ENCODE measurements around the gene C2orf68.

C2orf68 gene

DNA sequence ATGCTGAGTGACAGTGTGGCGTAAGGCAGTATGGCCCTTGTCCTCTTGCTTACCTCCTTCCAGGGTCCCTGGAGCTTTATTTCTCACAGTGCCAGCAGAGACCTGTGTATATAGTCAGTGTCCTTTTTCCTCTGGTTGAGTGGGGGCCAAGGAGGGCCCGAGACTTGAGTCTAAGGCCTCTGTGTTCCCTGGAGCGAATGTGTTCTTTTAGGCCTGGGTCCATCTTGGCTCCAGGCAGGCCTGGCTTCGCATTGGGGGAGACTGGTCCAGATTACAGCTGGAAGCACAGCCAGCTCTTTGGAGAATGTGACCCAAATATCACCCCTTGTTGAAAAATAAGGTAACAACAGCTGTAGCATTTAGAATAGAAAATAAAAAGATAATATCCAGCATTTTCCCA lies 22.7 kb downstream of the C2orf68 start:
- no peak for DNase-seq (ENCODE audit: low read depth, low spot score)
- TF ChIP-seq, protein P1, sequence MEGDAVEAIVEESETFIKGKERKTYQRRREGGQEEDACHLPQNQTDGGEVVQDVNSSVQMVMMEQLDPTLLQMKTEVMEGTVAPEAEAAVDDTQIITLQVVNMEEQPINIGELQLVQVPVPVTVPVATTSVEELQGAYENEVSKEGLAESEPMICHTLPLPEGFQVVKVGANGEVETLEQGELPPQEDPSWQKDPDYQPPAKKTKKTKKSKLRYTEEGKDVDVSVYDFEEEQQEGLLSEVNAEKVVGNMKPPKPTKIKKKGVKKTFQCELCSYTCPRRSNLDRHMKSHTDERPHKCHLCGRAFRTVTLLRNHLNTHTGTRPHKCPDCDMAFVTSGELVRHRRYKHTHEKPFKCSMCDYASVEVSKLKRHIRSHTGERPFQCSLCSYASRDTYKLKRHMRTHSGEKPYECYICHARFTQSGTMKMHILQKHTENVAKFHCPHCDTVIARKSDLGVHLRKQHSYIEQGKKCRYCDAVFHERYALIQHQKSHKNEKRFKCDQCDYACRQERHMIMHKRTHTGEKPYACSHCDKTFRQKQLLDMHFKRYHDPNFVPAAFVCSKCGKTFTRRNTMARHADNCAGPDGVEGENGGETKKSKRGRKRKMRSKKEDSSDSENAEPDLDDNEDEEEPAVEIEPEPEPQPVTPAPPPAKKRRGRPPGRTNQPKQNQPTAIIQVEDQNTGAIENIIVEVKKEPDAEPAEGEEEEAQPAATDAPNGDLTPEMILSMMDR (IDR thresholded peaks at IDR 0.05; ENCODE audit: insufficient read depth, low read length, missing control alignments) = no peak
- no peak overlapping the region for H3K4me3 ChIP-seq (ENCODE audit: low read depth, low read length)
- POLR2A ChIA-PET = interaction anchor here (1.1 to 3.2 kb wide), 2 partner anchors 12 to 28 kb away, joined by 3 to 15 read pairs; partner anchors contain the start of genes GGCX and TMEM150A
- CTCF ChIA-PET = interaction anchor here (1.4 kb wide), 1 partner anchor 38 kb away, joined by 3 read pairs; no protein-coding TSS in a partner anchor

DNA sequence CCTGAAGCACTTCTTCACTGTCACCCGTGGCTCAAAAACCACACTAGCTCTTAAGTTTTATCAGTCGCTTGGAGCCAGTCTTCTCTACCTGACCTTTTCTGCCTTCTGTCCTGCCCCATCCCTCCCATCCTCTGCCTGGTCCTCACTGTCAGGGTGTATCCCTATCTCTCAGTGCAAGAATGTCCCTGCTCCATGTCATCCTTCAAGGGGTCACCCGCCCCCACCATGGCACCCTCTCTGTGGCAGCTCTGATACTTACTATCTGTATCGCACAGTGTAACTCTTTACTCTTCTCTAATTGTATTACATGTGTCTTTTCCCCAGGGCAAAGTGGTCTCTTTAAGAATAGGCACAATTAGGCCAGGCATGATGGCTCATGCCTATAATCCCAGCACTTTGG lies 23.2 kb downstream of the C2orf68 start:
- CTCF ChIA-PET = interaction anchor here (1.4 to 1.6 kb wide), 2 partner anchors 36 to 38 kb away, joined by 3 to 4 read pairs; no protein-coding TSS in a partner anchor
- no peak for DNase-seq (ENCODE audit: low read depth, low spot score)
- H3K4me3 ChIP-seq (ENCODE audit: low read depth, low read length) = no peak overlapping the region
- POLR2A ChIA-PET = interaction anchor here (1.1 to 3.2 kb wide), 2 partner anchors 13 to 27 kb away, joined by 3 to 15 read pairs; partner anchors contain the start of genes GGCX and TMEM150A
- TF ChIP-seq, protein P1 (IDR thresholded peaks at IDR 0.05; ENCODE audit: insufficient read depth, low read length, missing control alignments) = no peak

DNA sequence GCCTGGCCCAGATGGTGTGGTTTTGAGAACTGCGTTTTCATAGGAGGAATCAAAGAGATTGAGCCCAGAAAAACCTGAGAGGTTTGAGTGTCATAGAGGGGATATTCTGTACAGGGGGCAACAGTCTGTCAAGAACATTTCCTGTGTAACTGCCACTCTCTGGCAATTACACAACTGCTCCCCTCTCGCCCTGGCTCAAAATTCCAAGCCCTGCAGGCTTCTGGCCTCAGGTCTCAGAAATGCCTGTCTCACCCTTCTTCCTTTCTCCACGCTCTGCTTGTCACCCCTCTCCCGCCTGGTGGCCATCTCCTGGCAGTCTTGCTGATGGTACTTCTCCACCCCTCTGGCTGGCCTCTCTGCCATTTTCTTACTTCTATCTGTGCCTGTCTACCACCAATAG lies 23.6 kb downstream of the C2orf68 start:
- ChIA-PET CTCF (interaction anchor here (1.4 to 1.6 kb wide), 2 partner anchors 36 to 37 kb away, joined by 3 to 4 read pairs; no protein-coding TSS in a partner anchor), POLR2A (interaction anchor here (1.1 to 1.5 kb wide), 2 partner anchors 27 to 50 kb away, joined by 3 read pairs; partner anchors contain the start of genes GGCX and MAT2A)
- no peak for DNase-seq (ENCODE audit: low read depth, low spot score)
- TF ChIP-seq, protein P1 (IDR thresholded peaks at IDR 0.05; ENCODE audit: insufficient read depth, low read length, missing control alignments) = no peak
- H3K4me3 ChIP-seq (ENCODE audit: low read depth, low read length) = no peak overlapping the region

DNA sequence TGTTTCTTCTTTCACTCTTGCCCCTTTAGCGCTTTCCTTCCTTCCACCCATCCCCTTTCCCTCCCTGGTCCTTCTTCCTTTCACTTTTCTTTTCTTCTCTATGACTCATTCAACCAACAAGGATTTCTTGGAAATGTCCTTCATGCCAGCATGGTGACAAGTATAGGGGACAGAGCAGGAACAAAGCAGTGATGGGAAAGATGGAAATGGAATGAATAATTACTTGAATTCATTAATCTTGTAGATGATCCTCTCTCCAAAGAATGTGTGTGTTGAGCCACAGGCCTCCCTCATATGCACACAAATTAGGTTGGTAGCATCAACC lies 26.1 kb downstream of the C2orf68 start:
- TF ChIP-seq, protein P1 (IDR thresholded peaks at IDR 0.05; ENCODE audit: insufficient read depth, low read length, missing control alignments) = no peak
- CTCF ChIA-PET = interaction anchor here (2.1 to 2.3 kb wide), 3 partner anchors 9 to 34 kb away, joined by 7 to 8 read pairs (median 8); partner anchors contain the start of gene RNF181
- no peak for DNase-seq (ENCODE audit: low read depth, low spot score)
- H3K4me3 ChIP-seq (ENCODE audit: low read depth, low read length) = peak overlapping the region; percentile 20; the same call in 1 of the 2 replicates
- POLR2A ChIA-PET = interaction anchor here (0.6 to 1.1 kb wide), 4 partner anchors 13 to 47 kb away, joined by 3 to 4 read pairs (median 3); partner anchors contain the start of genes GGCX and MAT2A

DNA sequence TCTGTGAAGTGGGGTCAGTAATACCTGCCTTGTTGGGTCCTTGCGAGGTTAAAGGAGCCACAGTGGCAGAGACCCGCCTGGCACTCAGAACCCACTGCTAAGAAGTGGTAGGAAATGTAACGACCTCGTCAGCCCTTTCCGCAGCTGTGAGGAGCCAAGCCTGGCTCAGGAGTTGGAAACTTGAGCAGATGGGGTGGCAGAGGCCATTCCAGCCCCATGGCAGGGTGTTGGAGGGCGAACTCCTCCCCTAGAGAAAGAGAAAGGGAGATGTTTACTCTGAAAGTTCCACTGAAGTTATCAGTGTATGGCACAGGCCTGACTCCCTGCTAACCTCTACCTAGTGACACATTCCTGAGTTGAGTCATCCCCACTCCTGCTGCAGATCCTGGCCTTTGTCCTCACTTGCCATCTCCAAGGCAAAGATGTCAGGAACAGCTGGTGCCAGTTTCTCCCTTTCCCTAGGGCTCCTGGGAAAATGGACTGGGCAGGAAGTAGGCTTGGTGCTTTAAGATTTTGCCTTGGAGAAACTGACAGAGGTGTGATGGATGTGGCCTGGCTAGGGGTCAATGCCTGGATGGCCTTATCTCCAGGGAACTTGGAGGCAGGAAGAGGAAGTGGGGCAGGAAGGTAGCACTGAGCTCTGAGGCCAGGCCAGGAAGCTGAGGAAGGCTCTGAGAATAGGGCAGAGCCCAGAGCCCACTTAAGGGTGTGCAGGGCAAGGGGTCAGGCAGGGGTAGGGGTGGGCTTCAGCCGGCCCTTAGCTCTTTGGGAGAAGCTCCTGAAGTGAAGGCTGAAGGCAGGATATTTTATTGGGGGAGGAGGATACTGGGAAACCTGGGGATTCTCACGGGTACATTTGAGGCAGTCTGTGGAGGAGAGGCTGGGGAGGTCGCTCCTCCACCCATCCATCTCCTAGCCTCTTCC lies 26.7 kb downstream of the C2orf68 start:
- POLR2A ChIA-PET = interaction anchor here (0.6 to 1.1 kb wide), 4 partner anchors 14 to 46 kb away, joined by 3 to 4 read pairs (median 3); partner anchors contain the start of genes GGCX and MAT2A
- no peak for DNase-seq (ENCODE audit: low read depth, low spot score)
- CTCF ChIA-PET = interaction anchor here (1.7 to 2.3 kb wide), 4 partner anchors 10 to 165 kb away, joined by 5 to 8 read pairs (median 8); partner anchors contain the start of gene RNF181
- peak overlapping the region; percentile 60 for H3K4me3 ChIP-seq (ENCODE audit: low read depth, low read length)
- TF ChIP-seq, protein P1 (IDR thresholded peaks at IDR 0.05; ENCODE audit: insufficient read depth, low read length, missing control alignments) = no peak
